GM21723 (cell line): ENCODE results near the gene FPR3.
"Not testable (repeated sequence)": the region's sequence is repeated elsewhere in the genome, so short reads cannot be mapped to it uniquely, and the experiment has no call there.

Experiments used
- ATAC-seq: cut with Tn5 transposase; IDR thresholded peaks from one replicate; pipeline ENCODE4 v1.9.1; 2021; ENCODE audit warnings: mild to moderate bottlenecking, moderate library complexity; ENCODE audit not compliant: unreplicated experiment

Gene FPR3

GRCh38 chr19:51806571-51806970, 11.6 kb downstream of the FPR3 start:
- not testable (repeated sequence) for ATAC-seq

- no peak for ATAC-seq
Observed at GRCh38 chr19:51807111-51807701, 12.2 kb downstream of the FPR3 start.

GRCh38 chr19:51807925-51808324, 13.0 kb downstream of the FPR3 start:
- ATAC-seq = no peak

- no peak for ATAC-seq
Observed at GRCh38 chr19:51808333-51808986, 13.5 kb downstream of the FPR3 start.

- ATAC-seq = no peak
Observed at GRCh38 chr19:51809787-51810186, 14.8 kb downstream of the FPR3 start.

- ATAC-seq = no peak
Observed at GRCh38 chr19:51810223-51810622, 15.3 kb downstream of the FPR3 start.

GRCh38 chr19:51811344-51811743, 16.4 kb downstream of the FPR3 start:
- no peak for ATAC-seq

GRCh38 chr19:51815043-51815442, 20.1 kb downstream of the FPR3 start:
- ATAC-seq = no peak

GRCh38 chr19:51816711-51817110, 21.8 kb downstream of the FPR3 start:
- ATAC-seq = no peak

- ATAC-seq = no peak
Observed at GRCh38 chr19:51820011-51820410, 25.1 kb downstream of the FPR3 start.

GRCh38 chr19:51820831-51821446, 26.0 kb downstream of the FPR3 start:
- no peak for ATAC-seq

- no peak for ATAC-seq
Observed at GRCh38 chr19:51821456-51821855, 26.5 kb downstream of the FPR3 start.

GRCh38 chr19:51821921-51822320, 27.0 kb downstream of the FPR3 start:
- ATAC-seq = no peak

- ATAC-seq = no peak
Observed at GRCh38 chr19:51822325-51822724, 27.4 kb downstream of the FPR3 start.

- no peak for ATAC-seq
Observed at GRCh38 chr19:51822946-51823345, 28.0 kb downstream of the FPR3 start.

- ATAC-seq = no peak
Observed at GRCh38 chr19:51824281-51825005, 29.5 kb downstream of the FPR3 start.

- ATAC-seq = no peak
Observed at GRCh38 chr19:51830274-51830673, 35.3 kb downstream of the FPR3 start.

GRCh38 chr19:51837145-51837544, 42.2 kb downstream of the FPR3 start:
- no peak for ATAC-seq

GRCh38 chr19:51861870-51862622, 67.1 kb downstream of the FPR3 start:
- no peak for ATAC-seq

- no peak for ATAC-seq
Observed at GRCh38 chr19:51873097-51873496, 78.1 kb downstream of the FPR3 start.
